Keratinocyte (primary cell): ENCODE data around the gene CRISPLD2. TPM values are rescaled to one million over a fixed set of nuclear protein-coding genes. Genes with fewer than 3 reads are reported as not detected.

Experiments used
- DNase-seq: peaks from one replicate; pipeline ENCODE4 v3.0.0-alpha.2; 2011; ENCODE audit warnings: low read depth, missing footprints, low spot score
- FAIRE-seq: peaks from 2 replicates; lab custom pipeline; 2011; peaks lifted over from hg19 to GRCh38; lab: Jason Lieb, UNC
- H2AFZ ChIP-seq: 2 replicates; pipeline ENCODE4 v1.6.0; 2012; ENCODE audit warnings: low read length, control low read depth, inconsistent platforms; ENCODE audit not compliant: control insufficient read depth
- H3K27ac ChIP-seq: 2 replicates; pipeline ENCODE4 v1.5.1; 2011; ENCODE audit warnings: low read length; ENCODE audit not compliant: control insufficient read depth, insufficient read depth
- H3K27me3 ChIP-seq: 3 replicates; pipeline ENCODE4 v1.6.0; 2011; ENCODE audit warnings: low read length; ENCODE audit not compliant: control insufficient read depth, insufficient read depth; ENCODE audit errors: extremely low read depth
- H3K36me3 ChIP-seq, 2 experiments: 2 replicates in 1 of 2; 3 replicates in 1 of 2; pipeline ENCODE4 v1.5.1; 2011; ENCODE audit warnings: low read length in 2 of 2, mild to moderate bottlenecking in 1 of 2; ENCODE audit not compliant: control insufficient read depth in 2 of 2, insufficient read depth in 2 of 2; ENCODE audit errors: extremely low read depth in 1 of 2
- H3K4me1 ChIP-seq: 3 replicates; pipeline ENCODE4 v1.5.1; 2011; ENCODE audit warnings: low read length; ENCODE audit not compliant: control insufficient read depth, insufficient read depth; ENCODE audit errors: extremely low read depth
- H3K4me2 ChIP-seq: 3 replicates; pipeline ENCODE4 v1.6.0; 2011; ENCODE audit warnings: low read depth, low read length; ENCODE audit not compliant: control insufficient read depth, insufficient read depth; ENCODE audit errors: extremely low read depth
- H3K4me3 ChIP-seq, 3 experiments: fragments of 200-600 bp in 1 of 3; sonication (generic) in 1 of 3; 2 replicates in 2 of 3; 3 replicates in 1 of 3; pipeline ENCODE4 v1.5.1; 2011 to 2016; ENCODE audit warnings: low read length in 3 of 3, mild to moderate bottlenecking in 3 of 3, control low read depth in 2 of 3, inconsistent platforms in 1 of 3, low read depth in 1 of 3, mixed read lengths in 1 of 3, mixed run types in 1 of 3, moderate library complexity in 1 of 3; ENCODE audit not compliant: control insufficient read depth in 2 of 3, insufficient read depth in 2 of 3; ENCODE audit errors: extremely low read depth in 1 of 3
- H3K79me2 ChIP-seq: 2 replicates; pipeline ENCODE4 v1.6.0; 2012; ENCODE audit warnings: low read length; ENCODE audit not compliant: control insufficient read depth, insufficient read depth
- H3K9ac ChIP-seq: 3 replicates; pipeline ENCODE4 v1.6.0; 2011; ENCODE audit warnings: low read length; ENCODE audit not compliant: control insufficient read depth, insufficient read depth; ENCODE audit errors: extremely low read depth
- H3K9me1 ChIP-seq: 3 replicates; pipeline ENCODE4 v1.6.0; 2011; ENCODE audit warnings: low read length; ENCODE audit not compliant: control insufficient read depth, insufficient read depth; ENCODE audit errors: extremely low read depth
- H3K9me3 ChIP-seq: 2 replicates; pipeline ENCODE4 v1.5.1; 2012; ENCODE audit warnings: low read depth, low read length; ENCODE audit not compliant: control insufficient read depth
- H4K20me1 ChIP-seq: 3 replicates; pipeline ENCODE4 v1.6.0; 2011; ENCODE audit warnings: low read length; ENCODE audit not compliant: control insufficient read depth, insufficient read depth; ENCODE audit errors: extremely low read depth
- EZH2 ChIP-seq: IDR thresholded peaks from one replicate; pipeline ENCODE4 v1.6.1; 2012; ENCODE audit warnings: inconsistent platforms, mild to moderate bottlenecking, low read length, moderate library complexity
- dilution Hi-C: fragments of 300-500 bp; cut with MboI; formaldehyde crosslinking; loops from one replicate; pipeline ENCODE4 v1.7.0; 2020; ENCODE audit warnings: low sequenced_read_pairs; ENCODE audit not compliant: extremely low pct_ligation_motif_present
- polyA plus RNA-seq, 5 experiments: library from polyadenylated mRNA; depleted of rRNA in 3 of 5; stranded (reverse) in 3 of 5; stranded (forward) in 1 of 5; unstranded in 1 of 5; fragments of >200 nt; gene quantifications; 1 replicate in 1 of 5; 2 replicates in 3 of 5; 3 replicates in 1 of 5; pipeline versions ENCODE4 v1.2.1 to v1.2.3, GENCODE V29; 2011 to 2012; ENCODE audit warnings: missing spikeins in 2 of 5, low read depth in 1 of 5, low replicate concordance in 1 of 5
- TF ChIP-seq, protein P1 (sequence below), 3 experiments: IDR thresholded peaks in 1 of 3; conservative IDR thresholded peaks in 1 of 3; optimal IDR thresholded peaks in 1 of 3; 2 replicates in 2 of 3; 3 replicates in 1 of 3; pipeline versions ENCODE3 to v1.5.1; 2011; ENCODE audit warnings: low read length in 3 of 3, mild to moderate bottlenecking in 3 of 3, moderate library complexity in 2 of 3, control low read depth in 1 of 3, inconsistent platforms in 1 of 3; ENCODE audit not compliant: insufficient read depth in 2 of 3; ENCODE audit errors: extremely low read depth in 1 of 3

CRISPLD2 gene
- polyA plus RNA-seq, 1 donor (not counting 4 experiments of a cell fraction or from before 2014, with no cell fraction given), result 1.2 TPM

GRCh38 chr16:84788920-84789391 lies 30.8 kb upstream of the CRISPLD2 start:
- FAIRE-seq (no peak), DNase-seq (no peak)
- Histone ChIP-seq H3K27me3 (no peaks in the 10 kb centered on the region), H3K9ac (no peak overlapping the region), H3K4me1 (no peaks in the 10 kb centered on the region), H3K79me2 (no peaks in the 10 kb centered on the region), H4K20me1 (no peaks in the 10 kb centered on the region), H2AFZ (no peak overlapping the region), H3K9me1 (no peaks in the 10 kb centered on the region), H3K27ac (no peak overlapping the region), H3K4me2 (no peak overlapping the region), H3K36me3 (no peaks in the 10 kb centered on the region), H3K9me3 (no peaks in the 10 kb centered on the region), H3K4me3 (no peak overlapping the region)
- TF ChIP-seq, protein P1, sequence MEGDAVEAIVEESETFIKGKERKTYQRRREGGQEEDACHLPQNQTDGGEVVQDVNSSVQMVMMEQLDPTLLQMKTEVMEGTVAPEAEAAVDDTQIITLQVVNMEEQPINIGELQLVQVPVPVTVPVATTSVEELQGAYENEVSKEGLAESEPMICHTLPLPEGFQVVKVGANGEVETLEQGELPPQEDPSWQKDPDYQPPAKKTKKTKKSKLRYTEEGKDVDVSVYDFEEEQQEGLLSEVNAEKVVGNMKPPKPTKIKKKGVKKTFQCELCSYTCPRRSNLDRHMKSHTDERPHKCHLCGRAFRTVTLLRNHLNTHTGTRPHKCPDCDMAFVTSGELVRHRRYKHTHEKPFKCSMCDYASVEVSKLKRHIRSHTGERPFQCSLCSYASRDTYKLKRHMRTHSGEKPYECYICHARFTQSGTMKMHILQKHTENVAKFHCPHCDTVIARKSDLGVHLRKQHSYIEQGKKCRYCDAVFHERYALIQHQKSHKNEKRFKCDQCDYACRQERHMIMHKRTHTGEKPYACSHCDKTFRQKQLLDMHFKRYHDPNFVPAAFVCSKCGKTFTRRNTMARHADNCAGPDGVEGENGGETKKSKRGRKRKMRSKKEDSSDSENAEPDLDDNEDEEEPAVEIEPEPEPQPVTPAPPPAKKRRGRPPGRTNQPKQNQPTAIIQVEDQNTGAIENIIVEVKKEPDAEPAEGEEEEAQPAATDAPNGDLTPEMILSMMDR (optimal IDR thresholded peaks at IDR 0.05 in 1 of 3, IDR thresholded peaks at IDR 0.05 in 1 of 3, conservative IDR thresholded peaks at IDR 0.05 in 1 of 3; ENCODE audit: extremely low read depth in 1 of 3, insufficient read depth in 2 of 3, low read length in 3 of 3), result no peak
- TF ChIP-seq EZH2, result no peak
- dilution Hi-C loops, result loop anchor here (10.0 kb wide), 1 partner anchor 186 kb away; no protein-coding TSS in a partner anchor

GRCh38 chr16:84789431-84789830 lies 30.4 kb upstream of the CRISPLD2 start:
- Histone ChIP-seq H3K27ac (no peak overlapping the region), H3K79me2 (no peaks in the 10 kb centered on the region), H3K36me3 (no peaks in the 10 kb centered on the region), H3K4me1 (no peaks in the 10 kb centered on the region), H2AFZ (no peak overlapping the region), H3K4me3 (no peak overlapping the region), H3K27me3 (no peaks in the 10 kb centered on the region), H3K9me3 (no peaks in the 10 kb centered on the region), H3K4me2 (no peak overlapping the region), H3K9ac (no peak overlapping the region), H4K20me1 (no peaks in the 10 kb centered on the region), H3K9me1 (no peaks in the 10 kb centered on the region)
- TF ChIP-seq, protein P1 (optimal IDR thresholded peaks at IDR 0.05 in 1 of 3, IDR thresholded peaks at IDR 0.05 in 1 of 3, conservative IDR thresholded peaks at IDR 0.05 in 1 of 3; ENCODE audit: extremely low read depth in 1 of 3, insufficient read depth in 2 of 3, low read length in 3 of 3), result no peak
- no peak for TF ChIP-seq EZH2
- DNase-seq, result no peak
- FAIRE-seq, result no peak
- dilution Hi-C loops, result loop anchor here (10.0 kb wide), 1 partner anchor 185 kb away; no protein-coding TSS in a partner anchor
